Measurements from ENCODE around the gene ZNF835. TPM values are rescaled to one million over a fixed set of nuclear protein-coding genes. Genes with fewer than 3 reads are reported as not detected.

The ZNF835 gene
- polyA plus RNA-seq, 3 donors: 0.07 TPM; not detected in 2

- Histone ChIP-seq H3K9ac (ENCODE audit: insufficient read depth, low read length, poor library complexity, severe bottlenecking) (no peak overlapping the region), H4K20me1 (ENCODE audit: insufficient read depth, low read length) (no peaks in the 10 kb centered on the region), H3K27me3 (ENCODE audit: control insufficient read depth in 2 of 2, insufficient read depth in 2 of 2, low read length in 2 of 2) (no peaks in the 10 kb centered on the region), H3K36me3 (replicated peaks in 1 of 2; ENCODE audit: control insufficient read depth in 1 of 2, insufficient read depth in 2 of 2, low read length in 2 of 2) (no peaks in the 10 kb centered on the region), H3K4me1 (ENCODE audit: control insufficient read depth in 1 of 2, insufficient read depth in 2 of 2, low read length in 2 of 2) (no peaks in the 10 kb centered on the region), H3K9me3 (replicated peaks in 1 of 2; ENCODE audit: control insufficient read depth in 1 of 2, insufficient read depth in 1 of 2, low read length in 2 of 2) (peaks cover 51 to 56% of the 10 kb centered on the region in 2 donors), H3K4me2 (replicated peaks; ENCODE audit: extremely low read depth, low read length, poor library complexity, severe bottlenecking) (no peak overlapping the region), H3K4me3 (replicated peaks in 1 of 3; ENCODE audit: low read depth in 2 of 3, low read length in 3 of 3) (no peak overlapping the region), H2AFZ (ENCODE audit: insufficient read depth, low read depth, low read length, poor library complexity, severe bottlenecking) (no peak overlapping the region), H3K27ac (ENCODE audit: low read depth in 1 of 2, low read length in 2 of 2) (no peak overlapping the region), H3K79me2 (ENCODE audit: insufficient read depth, low read length) (no peaks in the 10 kb centered on the region)
- no peak overlapping the region for H3K27ac Mint-ChIP-seq
- no peak for DNase-seq
- TF ChIP-seq CTCF (IDR thresholded peaks at IDR 0.05): no peak
- no peaks in the 10 kb centered on the region for H3K36me3 Mint-ChIP-seq
- H3K27me3 Mint-ChIP-seq (ENCODE audit: low read depth in 3 of 3): peaks cover 0 to 3% (median 0%) of the 10 kb centered on the region in 3 donors
- peaks cover 28 to 65% (median 54%) of the 10 kb centered on the region in 7 donors for H3K9me3 Mint-ChIP-seq
- H3K4me3 Mint-ChIP-seq: no peak overlapping the region
- 72% methylated on average over 3 of the region's 3 CpGs for WGBS (ENCODE audit: insufficient coverage)
- intact Hi-C loops (cut with micrococcal nuclease): no loop called here
- H3K4me1 Mint-ChIP-seq: no peaks in the 10 kb centered on the region
Measured at GRCh38 chr19:56654151-56654550, 17.4 kb downstream of the ZNF835 start.

GRCh38 chr19:56643460-56643955 is 28.0 kb downstream of the ZNF835 start:
- intact Hi-C loops (cut with micrococcal nuclease): no loop called here
- no peak overlapping the region for H3K27ac Mint-ChIP-seq
- peaks cover 3 to 12% (median 12%) of the 10 kb centered on the region in 3 donors for H3K27me3 Mint-ChIP-seq (ENCODE audit: low read depth in 3 of 3)
- Histone ChIP-seq H3K27ac (ENCODE audit: low read depth in 1 of 2, low read length in 2 of 2) (no peak overlapping the region), H3K9ac (ENCODE audit: insufficient read depth, low read length, poor library complexity, severe bottlenecking) (no peak overlapping the region), H3K79me2 (ENCODE audit: insufficient read depth, low read length) (no peaks in the 10 kb centered on the region), H3K4me1 (ENCODE audit: control insufficient read depth in 1 of 2, insufficient read depth in 2 of 2, low read length in 2 of 2) (no peaks in the 10 kb centered on the region), H3K36me3 (replicated peaks in 1 of 2; ENCODE audit: control insufficient read depth in 1 of 2, insufficient read depth in 2 of 2, low read length in 2 of 2) (no peaks in the 10 kb centered on the region), H3K27me3 (ENCODE audit: control insufficient read depth in 2 of 2, insufficient read depth in 2 of 2, low read length in 2 of 2) (peaks cover 0 to 10% of the 10 kb centered on the region in 2 donors), H3K9me3 (replicated peaks in 1 of 2; ENCODE audit: control insufficient read depth in 1 of 2, insufficient read depth in 1 of 2, low read length in 2 of 2) (peaks cover 74 to 86% of the 10 kb centered on the region in 2 donors), H3K4me2 (replicated peaks; ENCODE audit: extremely low read depth, low read length, poor library complexity, severe bottlenecking) (no peak overlapping the region), H4K20me1 (ENCODE audit: insufficient read depth, low read length) (no peaks in the 10 kb centered on the region), H3K4me3 (replicated peaks in 1 of 3; ENCODE audit: low read depth in 2 of 3, low read length in 3 of 3) (no peak overlapping the region), H2AFZ (ENCODE audit: insufficient read depth, low read depth, low read length, poor library complexity, severe bottlenecking) (no peak overlapping the region)
- DNase-seq: no peak
- 16% methylated on average over 22 of the region's 25 CpGs for WGBS (ENCODE audit: insufficient coverage)
- H3K9me3 Mint-ChIP-seq: peaks cover 43 to 78% (median 65%) of the 10 kb centered on the region in 7 donors
- TF ChIP-seq CTCF (IDR thresholded peaks at IDR 0.05): no peak
- H3K4me1 Mint-ChIP-seq: no peaks in the 10 kb centered on the region
- no peak overlapping the region for H3K4me3 Mint-ChIP-seq
- no peaks in the 10 kb centered on the region for H3K36me3 Mint-ChIP-seq

Measured in CD14-positive monocyte (primary cell).